Measurements from ENCODE around the gene ELAVL1. TPM values are rescaled to one million over a fixed set of nuclear protein-coding genes. Genes with fewer than 3 reads are reported as not detected.

Gene ELAVL1
- polyA plus RNA-seq, 1 donor = 58.2 TPM

- DNase-seq = no peak
Measured at GRCh38 chr19:7908742-7909461, 96.5 kb downstream of the ELAVL1 start.

Other genes starting within 250 kb of the ELAVL1 start
- gene CLEC4M, start 242.4 kb downstream of the ELAVL1 start, polyA plus RNA-seq (ENCODE audit: insufficient read length) = not detected
- gene EVI5L, start 175.4 kb downstream of the ELAVL1 start, polyA plus RNA-seq (ENCODE audit: insufficient read length) = 17.6 TPM
- 0.48 TPM for gene PRR36, start 131.3 kb downstream of the ELAVL1 start, polyA plus RNA-seq (ENCODE audit: insufficient read length)
- not detected for gene LRRC8E, start 117.1 kb downstream of the ELAVL1 start, polyA plus RNA-seq (ENCODE audit: insufficient read length)
- 27.2 TPM for gene MAP2K7, start 101.8 kb downstream of the ELAVL1 start, polyA plus RNA-seq (ENCODE audit: insufficient read length)
- 0.67 TPM for gene TGFBR3L, start 90.8 kb downstream of the ELAVL1 start, polyA plus RNA-seq (ENCODE audit: insufficient read length)
- 22.8 TPM for gene SNAPC2, start 85.3 kb downstream of the ELAVL1 start, polyA plus RNA-seq (ENCODE audit: insufficient read length)
- gene CTXN1, start 79.5 kb downstream of the ELAVL1 start, polyA plus RNA-seq (ENCODE audit: insufficient read length) = 2.6 TPM
- 54.9 TPM for gene TIMM44, start 62.0 kb downstream of the ELAVL1 start, polyA plus RNA-seq (ENCODE audit: insufficient read length)
- not detected for gene CCL25, start 47.1 kb upstream of the ELAVL1 start, polyA plus RNA-seq (ENCODE audit: insufficient read length)
- gene FBN3, start 144.0 kb upstream of the ELAVL1 start, polyA plus RNA-seq (ENCODE audit: insufficient read length) = 14.4 TPM
- 17.6 TPM for gene CERS4, start 203.7 kb upstream of the ELAVL1 start, polyA plus RNA-seq (ENCODE audit: insufficient read length)